Naive thymus-derived CD4-positive, alpha-beta T cell (primary cell): ENCODE results near the gene RPS28. TPM values are rescaled to one million over a fixed set of nuclear protein-coding genes. Genes with fewer than 3 reads are reported as not detected.
A peak's percentile ranks its signal among the peaks of the same experiment; 100 is the strongest.

ENCODE experiments used
- ATAC-seq: fragments of 150-1000 bp; cut with Tn5 transposase; 2 replicates; pipeline ENCODE4 v1.10.0; 2021; ENCODE audit warnings: mild to moderate bottlenecking, moderate library complexity
- CTCF ChIA-PET: fragments of 350-600 bp; sonication (Branson Sonifier 250); formaldehyde crosslinking; loops from one replicate; lab custom pipeline; 2021; ENCODE audit warnings: antibody characterized with exemption; lab: Charles Lee
- POLR2A ChIA-PET: fragments of 350-600 bp; sonication (Branson Sonifier 250); formaldehyde crosslinking; loops from one replicate; lab custom pipeline; 2021; ENCODE audit warnings: antibody characterized with exemption, inconsistent platforms; lab: Charles Lee
- DNase-seq, 9 donors: peaks; one replicate each; pipeline versions ENCODE4 v3.0.0 to v3.0.0-alpha.2; 2020 to 2022; ENCODE audit warnings: mixed read lengths in 1 of 9
- H3K27ac ChIP-seq: one replicate; pipeline ENCODE4 v1.7.0; 2013; ENCODE audit warnings: mild to moderate bottlenecking, low read depth, low read length, moderate library complexity
- H3K27me3 ChIP-seq, 2 donors: one replicate each; pipeline ENCODE4 v1.7.0; 2013; ENCODE audit warnings: low read length in 2 of 2, mild to moderate bottlenecking in 2 of 2, moderate library complexity in 2 of 2; ENCODE audit not compliant: control insufficient read depth in 2 of 2, insufficient read depth in 2 of 2
- H3K36me3 ChIP-seq, 3 experiments: 1 replicate in 2 of 3; 2 replicates in 1 of 3; pipeline ENCODE4 v1.7.0; 2013; ENCODE audit warnings: low read length in 3 of 3, mild to moderate bottlenecking in 3 of 3, moderate library complexity in 1 of 3; ENCODE audit not compliant: insufficient read depth in 3 of 3, control insufficient read depth in 2 of 3
- H3K4me1 ChIP-seq, 2 donors: one replicate each; pipeline ENCODE4 v1.7.0; 2013; ENCODE audit warnings: low read length in 2 of 2, mild to moderate bottlenecking in 2 of 2, moderate library complexity in 1 of 2; ENCODE audit not compliant: control insufficient read depth in 2 of 2, insufficient read depth in 2 of 2
- H3K4me3 ChIP-seq: 2 replicates; pipeline ENCODE4 v1.7.0; 2013; ENCODE audit warnings: mild to moderate bottlenecking, low read length
- H3K9me3 ChIP-seq, 3 experiments: 1 replicate in 2 of 3; 2 replicates in 1 of 3; pipeline ENCODE4 v1.7.0; 2013; ENCODE audit warnings: low read length in 3 of 3; ENCODE audit not compliant: control insufficient read depth in 2 of 3
- H3K27ac Mint-ChIP-seq, 9 donors: one replicate each; pipeline ENCODE4 v1.8.0; 2020 to 2022; ENCODE audit warnings: mixed read lengths in 9 of 9, mild to moderate bottlenecking in 8 of 9, moderate library complexity in 5 of 9, inconsistent platforms in 2 of 9
- H3K27me3 Mint-ChIP-seq, 5 donors: one replicate each; pipeline ENCODE4 v1.8.0; 2021 to 2022; ENCODE audit warnings: mixed read lengths in 5 of 5, mild to moderate bottlenecking in 1 of 5
- H3K36me3 Mint-ChIP-seq, 5 donors: one replicate each; pipeline ENCODE4 v1.8.0; 2020 to 2022; ENCODE audit warnings: mixed read lengths in 5 of 5, mild to moderate bottlenecking in 3 of 5, inconsistent platforms in 1 of 5
- H3K4me1 Mint-ChIP-seq, 7 donors: one replicate each; pipeline ENCODE4 v1.8.0; 2020 to 2022; ENCODE audit warnings: mixed read lengths in 7 of 7, mild to moderate bottlenecking in 3 of 7, inconsistent platforms in 1 of 7
- H3K4me3 Mint-ChIP-seq, 10 donors: one replicate each; pipeline ENCODE4 v1.8.0; 2020 to 2022; ENCODE audit warnings: mild to moderate bottlenecking in 10 of 10, mixed read lengths in 10 of 10, moderate library complexity in 6 of 10, inconsistent platforms in 2 of 10
- H3K9me3 Mint-ChIP-seq, 11 donors: one replicate each; pipeline ENCODE4 v1.8.0; 2020 to 2022; ENCODE audit warnings: mixed read lengths in 11 of 11, mild to moderate bottlenecking in 4 of 11, inconsistent platforms in 1 of 11, moderate library complexity in 1 of 11
- intact Hi-C, 2 donors: fragments of 100-400 bp; cut with micrococcal nuclease; formaldehyde crosslinking; loops; one replicate each; pipeline ENCODE4 v1.15.1; 2023
- polyA plus RNA-seq, 2 donors: library from polyadenylated mRNA; unstranded; fragments of 300-500 nt; fragmentation: Illumina TruSeq; gene quantifications; one replicate each; pipeline ENCODE4 v1.2.3, GENCODE V29; 2021
- total RNA-seq, 6 experiments: library from RNA in 5 of 6; stranded (reverse) in 5 of 6; gene quantifications; 1 replicate in 5 of 6; 2 replicates in 1 of 6; pipeline ENCODE4 v1.2.3 and lab custom pipeline; 2021 to 2026

Gene RPS28
- total and polyA plus RNA-seq, 7 experiments from 2014 or later: 2,319 to 4,111 (median 3,564) TPM

DNA sequence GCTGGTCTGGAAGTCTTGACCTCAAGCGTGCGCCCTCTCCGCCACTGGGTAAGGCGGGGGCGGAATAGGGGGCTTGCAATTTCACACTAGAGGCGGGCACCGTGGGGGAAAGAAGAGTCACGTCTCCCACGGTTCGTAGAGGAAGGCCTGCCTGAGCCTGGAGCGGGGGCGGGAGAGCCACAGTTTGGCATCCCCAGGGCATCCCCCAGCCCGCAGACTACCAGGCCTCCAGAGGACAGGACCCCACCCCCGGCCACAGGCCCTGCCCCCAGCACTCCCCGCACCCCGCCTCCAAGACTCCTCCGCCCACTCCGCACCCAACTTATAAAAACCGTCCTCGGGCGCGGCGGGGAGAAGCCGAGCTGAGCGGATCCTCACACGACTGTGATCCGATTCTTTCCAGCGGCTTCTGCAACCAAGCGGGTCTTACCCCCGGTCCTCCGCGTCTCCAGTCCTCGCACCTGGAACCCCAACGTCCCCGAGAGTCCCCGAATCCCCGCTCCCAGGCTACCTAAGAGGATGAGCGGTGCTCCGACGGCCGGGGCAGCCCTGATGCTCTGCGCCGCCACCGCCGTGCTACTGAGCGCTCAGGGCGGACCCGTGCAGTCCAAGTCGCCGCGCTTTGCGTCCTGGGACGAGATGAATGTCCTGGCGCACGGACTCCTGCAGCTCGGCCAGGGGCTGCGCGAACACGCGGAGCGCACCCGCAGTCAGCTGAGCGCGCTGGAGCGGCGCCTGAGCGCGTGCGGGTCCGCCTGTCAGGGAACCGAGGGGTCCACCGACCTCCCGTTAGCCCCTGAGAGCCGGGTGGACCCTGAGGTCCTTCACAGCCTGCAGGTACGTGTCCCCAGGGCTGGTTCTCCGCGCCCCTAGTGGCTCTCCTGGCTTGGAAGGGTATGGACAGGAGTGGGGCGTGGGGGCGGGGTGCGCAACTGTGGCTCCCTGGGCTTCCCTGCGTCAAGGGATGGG, 42.8 kb downstream of the RPS28 start, which contains the start of gene ANGPTL4:
ANGPTL4 (plus strand) TSS at position 353 of the 969 bp plus-strand sequence; CDS start at position 520, 167 bp downstream.
- peak within 1 kb of the TSS in 7 of 9 donors; percentile 48 to 88 (median 57) for H3K27ac Mint-ChIP-seq
- H3K9me3 ChIP-seq: no peaks in the 10 kb centered on the region
- ATAC-seq: peak; percentile 82
- peaks cover 7 to 21% (median 13%) of the 10 kb centered on the region in 7 donors for H3K4me1 Mint-ChIP-seq
- H3K9me3 Mint-ChIP-seq: no peaks in the 10 kb centered on the region
- no peaks in the 10 kb centered on the region for H3K4me1 ChIP-seq
- H3K36me3 ChIP-seq: no peaks in the 10 kb centered on the region
- ChIA-PET CTCF (interaction anchor here (0.7 to 1.6 kb wide), 2 partner anchors 10 to 84 kb away, joined by 4 read pairs; no protein-coding TSS in a partner anchor), POLR2A (no interaction called here)
- DNase-seq: peak in 7 of 9 donors; percentile 11 to 79 (median 28)
- H3K27me3 ChIP-seq: peaks cover 0 to 4% of the 10 kb centered on the region in 2 donors
- intact Hi-C loops: loop anchor here (1.0 kb wide), 2 partner anchors 10 to 26 kb away; partner anchors contain the start of gene RAB11B (in 1 of the 2)
- H3K27me3 Mint-ChIP-seq: peaks cover 33 to 48% (median 38%) of the 10 kb centered on the region in 5 donors
- H3K4me3 Mint-ChIP-seq: peak within 1 kb of the TSS; percentile 44 to 94 (median 87)
- H3K36me3 Mint-ChIP-seq: peaks cover 0 to 6% (median 2%) of the 10 kb centered on the region in 5 donors
- no peak within 1 kb of the TSS for H3K27ac ChIP-seq
- H3K4me3 ChIP-seq: peak within 1 kb of the TSS; percentile 13

DNA sequence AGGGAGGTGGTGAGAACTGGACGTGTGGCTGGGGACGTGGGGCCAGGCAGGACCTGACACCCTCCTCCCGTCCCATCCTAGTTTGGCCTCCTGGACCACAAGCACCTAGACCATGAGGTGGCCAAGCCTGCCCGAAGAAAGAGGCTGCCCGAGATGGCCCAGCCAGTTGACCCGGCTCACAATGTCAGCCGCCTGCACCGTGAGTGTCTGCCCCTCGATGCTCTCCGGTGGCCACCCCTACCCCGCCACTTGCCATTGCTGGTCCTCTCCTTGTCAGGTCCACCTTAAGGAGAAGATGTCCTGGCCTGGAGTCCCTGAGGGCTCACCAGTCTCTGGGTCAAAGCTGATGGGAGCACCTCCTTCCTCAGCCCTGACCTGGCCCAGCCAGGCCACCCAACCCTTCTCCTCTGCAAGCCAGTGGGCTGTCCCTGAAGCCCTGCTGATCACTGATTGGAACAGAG, 44.9 kb downstream of the RPS28 start:
- Mint-ChIP-seq H3K4me1 (peaks cover 7 to 21% (median 13%) of the 10 kb centered on the region in 7 donors), H3K27me3 (peaks cover 33 to 48% (median 38%) of the 10 kb centered on the region in 5 donors), H3K9me3 (no peaks in the 10 kb centered on the region), H3K27ac (no peak overlapping the region), H3K36me3 (peaks cover 0 to 6% (median 2%) of the 10 kb centered on the region in 5 donors), H3K4me3 (peak overlapping the region in 1 of 10 donors; percentile 3)
- Histone ChIP-seq H3K27ac (no peak overlapping the region), H3K36me3 (no peaks in the 10 kb centered on the region), H3K27me3 (peaks cover 0 to 4% of the 10 kb centered on the region in 2 donors), H3K4me1 (no peaks in the 10 kb centered on the region), H3K9me3 (no peaks in the 10 kb centered on the region), H3K4me3 (no peak overlapping the region)
- CTCF ChIA-PET: interaction anchor here (0.5 kb wide), 1 partner anchor 29 kb away, joined by 4 read pairs; no protein-coding TSS in a partner anchor
- POLR2A ChIA-PET: no interaction called here
- no peak for DNase-seq
- no peak for ATAC-seq
- intact Hi-C loops: no loop called here

DNA sequence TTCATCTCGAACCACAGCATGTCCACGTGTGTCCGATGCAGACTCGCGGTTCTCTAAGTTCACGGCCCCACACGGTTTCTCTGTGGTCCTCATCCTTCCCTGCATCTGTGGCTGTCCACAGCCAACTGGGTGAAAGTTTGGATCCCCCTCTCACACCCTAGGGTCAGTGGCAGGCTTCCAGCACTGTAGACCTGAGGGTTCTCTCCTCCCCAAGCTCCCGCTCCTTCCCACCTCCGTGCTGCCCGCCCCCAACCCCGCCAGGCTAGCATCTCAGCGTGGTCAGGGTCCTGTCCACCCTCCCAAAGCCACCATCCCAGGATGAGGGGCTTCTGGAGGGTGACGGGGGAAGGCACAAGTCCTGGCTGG, 45.6 kb downstream of the RPS28 start:
- H3K4me1 ChIP-seq: no peaks in the 10 kb centered on the region
- H3K9me3 ChIP-seq: no peaks in the 10 kb centered on the region
- DNase-seq (no peak), ATAC-seq (no peak)
- intact Hi-C loops: no loop called here
- H3K27ac Mint-ChIP-seq: no peak overlapping the region
- H3K36me3 ChIP-seq: no peaks in the 10 kb centered on the region
- POLR2A ChIA-PET: no interaction called here
- peaks cover 7 to 18% (median 12%) of the 10 kb centered on the region in 7 donors for H3K4me1 Mint-ChIP-seq
- H3K27ac ChIP-seq: no peak overlapping the region
- CTCF ChIA-PET: interaction anchor here (0.5 kb wide), 1 partner anchor 30 kb away, joined by 4 read pairs; no protein-coding TSS in a partner anchor
- H3K27me3 ChIP-seq: peaks cover 0 to 4% of the 10 kb centered on the region in 2 donors
- H3K9me3 Mint-ChIP-seq: no peaks in the 10 kb centered on the region
- H3K36me3 Mint-ChIP-seq: peaks cover 0 to 6% (median 2%) of the 10 kb centered on the region in 5 donors
- peaks cover 29 to 45% (median 35%) of the 10 kb centered on the region in 5 donors for H3K27me3 Mint-ChIP-seq
- no peak overlapping the region for H3K4me3 Mint-ChIP-seq
- no peak overlapping the region for H3K4me3 ChIP-seq

DNA sequence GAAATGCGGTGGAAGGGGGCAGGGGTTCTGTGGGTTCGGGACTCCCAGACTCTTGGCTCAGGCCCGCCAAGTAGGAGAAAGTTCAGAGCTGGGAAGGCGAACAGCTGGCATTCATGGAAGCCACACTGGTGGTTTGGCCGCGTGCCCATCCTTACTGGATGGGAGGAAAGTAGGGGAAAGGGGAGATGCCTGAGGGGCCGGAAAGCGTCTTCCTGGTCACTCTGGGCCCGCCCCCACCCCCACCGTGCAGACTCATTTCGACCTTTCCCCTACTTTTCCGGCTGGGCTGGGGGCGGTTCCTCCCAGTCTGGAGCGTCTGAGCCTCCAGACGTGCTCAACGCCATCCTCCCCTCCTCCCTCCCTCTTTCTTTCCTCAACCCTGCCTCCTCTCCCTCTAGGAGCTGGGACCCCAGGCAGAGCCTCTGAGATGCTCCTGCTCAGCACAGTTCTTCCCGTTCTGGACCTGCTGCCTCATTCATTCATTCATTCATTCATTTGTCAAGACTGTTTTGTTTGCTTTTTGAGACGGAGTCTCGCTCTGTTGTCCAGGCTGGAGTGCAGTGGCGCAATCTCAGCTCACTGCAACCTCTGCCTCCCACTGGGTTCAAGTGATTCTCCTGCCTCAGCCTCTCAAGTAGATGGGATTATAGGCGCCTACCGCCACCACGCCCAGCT, 46.2 kb downstream of the RPS28 start:
- H3K27me3 ChIP-seq: peaks cover 0 to 4% of the 10 kb centered on the region in 2 donors
- DNase-seq: no peak
- no peak overlapping the region for H3K27ac ChIP-seq
- ATAC-seq: no peak
- CTCF ChIA-PET: interaction anchor here (0.6 kb wide), 1 partner anchor 10 kb away, joined by 3 read pairs; no protein-coding TSS in a partner anchor
- peaks cover 29 to 45% (median 34%) of the 10 kb centered on the region in 5 donors for H3K27me3 Mint-ChIP-seq
- intact Hi-C loops: no loop called here
- H3K9me3 ChIP-seq: no peaks in the 10 kb centered on the region
- peaks cover 0 to 6% (median 2%) of the 10 kb centered on the region in 5 donors for H3K36me3 Mint-ChIP-seq
- H3K4me1 Mint-ChIP-seq: peaks cover 7 to 18% (median 11%) of the 10 kb centered on the region in 7 donors
- H3K27ac Mint-ChIP-seq: no peak overlapping the region
- POLR2A ChIA-PET: no interaction called here
- no peaks in the 10 kb centered on the region for H3K9me3 Mint-ChIP-seq
- no peaks in the 10 kb centered on the region for H3K36me3 ChIP-seq
- no peak overlapping the region for H3K4me3 ChIP-seq
- H3K4me3 Mint-ChIP-seq: no peak overlapping the region
- no peaks in the 10 kb centered on the region for H3K4me1 ChIP-seq

DNA sequence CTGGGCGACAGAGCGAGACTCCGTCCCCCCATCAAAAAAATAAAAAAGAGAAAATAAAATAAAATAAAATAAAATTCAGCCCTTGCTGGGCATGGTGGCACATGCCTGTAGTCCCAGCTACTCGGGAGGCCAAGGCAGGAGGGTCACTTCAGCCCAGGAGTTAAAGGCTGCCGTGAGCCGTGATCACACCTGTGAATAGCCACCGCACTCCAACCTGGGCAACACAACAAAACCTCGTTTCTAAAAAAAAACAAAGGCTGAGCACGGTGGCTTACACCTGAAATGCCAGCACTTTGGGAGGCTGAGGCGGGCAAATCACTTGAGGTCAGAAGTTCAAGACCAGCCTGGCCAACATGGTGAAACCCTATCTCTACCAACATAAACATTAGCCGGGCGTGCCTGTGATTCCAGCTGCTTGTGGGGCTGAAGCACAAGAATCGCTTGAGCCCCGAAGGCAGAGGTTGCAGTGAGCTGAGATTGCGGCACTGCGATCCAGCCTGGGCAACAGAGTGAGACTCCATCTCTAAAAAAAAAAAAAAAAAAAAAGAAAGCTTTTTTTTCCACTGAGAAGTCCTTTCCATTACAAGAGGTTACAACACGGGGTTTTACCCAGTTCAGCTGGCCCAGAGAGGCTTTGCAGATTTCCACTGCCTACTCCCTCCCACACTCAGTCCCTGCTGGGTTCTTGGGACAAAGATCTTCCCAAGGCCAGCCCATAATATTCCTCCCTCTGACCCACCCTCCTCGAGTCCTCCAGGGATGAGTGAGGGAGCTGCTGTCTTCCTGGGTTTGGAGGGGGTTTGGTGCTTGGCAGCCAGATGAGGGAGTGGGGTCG, 49.1 kb downstream of the RPS28 start:
- Mint-ChIP-seq H3K9me3 (no peaks in the 10 kb centered on the region), H3K27ac (no peak overlapping the region), H3K4me3 (no peak overlapping the region), H3K27me3 (peaks cover 23 to 33% (median 28%) of the 10 kb centered on the region in 5 donors), H3K36me3 (peaks cover 0 to 8% (median 2%) of the 10 kb centered on the region in 5 donors), H3K4me1 (peaks cover 0 to 7% (median 4%) of the 10 kb centered on the region in 7 donors)
- DNase-seq: no peak
- POLR2A ChIA-PET: no interaction called here
- H3K9me3 ChIP-seq: no peaks in the 10 kb centered on the region
- intact Hi-C loops: no loop called here
- H3K4me3 ChIP-seq: no peak overlapping the region
- no peaks in the 10 kb centered on the region for H3K4me1 ChIP-seq
- no peaks in the 10 kb centered on the region for H3K27me3 ChIP-seq
- CTCF ChIA-PET: interaction anchor here (0.6 kb wide), 2 partner anchors 209 to 279 kb away, joined by 3 to 5 read pairs; no protein-coding TSS in a partner anchor
- H3K36me3 ChIP-seq: peaks cover 0 to 4% (median 0%) of the 10 kb centered on the region in 3 experiments
- H3K27ac ChIP-seq: no peak overlapping the region
- ATAC-seq: no peak
